B cell (primary cell): ENCODE results near the gene VWA8. TPM values are rescaled to one million over a fixed set of nuclear protein-coding genes. Genes with fewer than 3 reads are reported as not detected.

Experiments
- ATAC-seq: fragments of 200-7000 bp; cut with Tn5 transposase; one replicate; pipeline ENCODE4 v1.10.0; 2021; ENCODE audit warnings: low read depth, mild to moderate bottlenecking, moderate number of reproducible peaks, moderate library complexity
- CTCF ChIA-PET: fragments of 350-600 bp; sonication (Branson Sonifier 250); formaldehyde crosslinking; loops from one replicate; lab custom pipeline; 2021; ENCODE audit warnings: antibody characterized with exemption, inconsistent platforms; lab: Charles Lee
- POLR2A ChIA-PET: fragments of 350-600 bp; sonication (Branson Sonifier 250); formaldehyde crosslinking; loops from one replicate; lab custom pipeline; 2021; ENCODE audit warnings: antibody characterized with exemption; lab: Charles Lee
- DNase-seq: peaks from one replicate; pipeline ENCODE4 v3.0.0; 2013
- H2AFZ ChIP-seq: 2 replicates; pipeline ENCODE4 v1.6.1; 2012; ENCODE audit warnings: mild to moderate bottlenecking, low read depth, low read length; ENCODE audit not compliant: insufficient read depth, poor library complexity, severe bottlenecking
- H3K27ac ChIP-seq, 2 donors: 1 replicate in 1 of 2; 2 replicates in 1 of 2; pipeline ENCODE4 v1.5.1; 2012 to 2013; ENCODE audit warnings: low read length in 2 of 2, mild to moderate bottlenecking in 2 of 2, moderate library complexity in 1 of 2
- H3K27me3 ChIP-seq, 4 experiments: fragments of 200-600 bp in 1 of 4; sonication (generic) in 1 of 4; replicated peaks in 1 of 4; 1 replicate in 2 of 4; 2 replicates in 2 of 4; pipeline versions ENCODE4 v1.6.1 to v1.7.0; 2013 to 2016; ENCODE audit warnings: low read length in 3 of 4, mild to moderate bottlenecking in 2 of 4, mixed read lengths in 1 of 4, moderate library complexity in 1 of 4; ENCODE audit not compliant: insufficient read depth in 4 of 4, control insufficient read depth in 3 of 4; ENCODE audit errors: control extremely low read depth in 1 of 4
- H3K36me3 ChIP-seq, 2 experiments: replicated peaks in 1 of 2; 1 replicate in 1 of 2; 2 replicates in 1 of 2; pipeline versions ENCODE4 v1.6.1 to v1.7.1; 2013; ENCODE audit warnings: low read length in 1 of 2; ENCODE audit not compliant: insufficient read depth in 2 of 2, control insufficient read depth in 1 of 2; ENCODE audit errors: control extremely low read depth in 1 of 2, extremely low read depth in 1 of 2
- H3K4me1 ChIP-seq, 2 donors: fragments of 200-600 bp in 1 of 2; sonication (generic) in 1 of 2; 1 replicate in 1 of 2; 2 replicates in 1 of 2; pipeline versions ENCODE4 v1.5.1 to v1.6.1; 2013 to 2017; ENCODE audit warnings: low read length in 2 of 2; ENCODE audit not compliant: control insufficient read depth in 2 of 2, insufficient read depth in 2 of 2
- H3K4me2 ChIP-seq: replicated peaks from 2 replicates; pipeline ENCODE3; 2012; ENCODE audit warnings: mild to moderate bottlenecking, low read depth, low read length; ENCODE audit not compliant: poor library complexity, severe bottlenecking
- H3K4me3 ChIP-seq, 5 experiments: fragments of 200-600 bp in 1 of 5; sonication (generic) in 1 of 5; 1 replicate in 3 of 5; 2 replicates in 2 of 5; pipeline versions ENCODE4 v1.5.1 to v1.7.0; 2011 to 2016; ENCODE audit warnings: low read length in 4 of 5, mild to moderate bottlenecking in 4 of 5, low read depth in 2 of 5, control low read depth in 1 of 5, moderate library complexity in 1 of 5; ENCODE audit not compliant: insufficient read depth in 1 of 5; ENCODE audit errors: control extremely low read depth in 1 of 5, extremely low read depth in 1 of 5
- H3K79me2 ChIP-seq: fragments of 200-600 bp; sonication (generic); one replicate; pipeline ENCODE4 v1.6.0; 2016; ENCODE audit warnings: low read length; ENCODE audit not compliant: control insufficient read depth, insufficient read depth
- H3K9ac ChIP-seq: fragments of 200-600 bp; sonication (generic); 2 replicates; pipeline ENCODE4 v1.6.1; 2017; ENCODE audit warnings: mild to moderate bottlenecking, low read length, moderate library complexity
- H3K9me3 ChIP-seq, 3 donors: one replicate each; pipeline versions ENCODE4 v1.6.1 to v1.7.1; 2013; ENCODE audit warnings: low read length in 2 of 3; ENCODE audit not compliant: control insufficient read depth in 2 of 3, insufficient read depth in 1 of 3; ENCODE audit errors: control extremely low read depth in 1 of 3
- H4K20me1 ChIP-seq: 2 replicates; pipeline ENCODE4 v1.6.0; 2012; ENCODE audit warnings: mild to moderate bottlenecking, low read length; ENCODE audit not compliant: insufficient read depth, control insufficient read depth, poor library complexity, severe bottlenecking
- H3K27ac Mint-ChIP-seq: one replicate; pipeline ENCODE4 v1.8.0; 2021; ENCODE audit warnings: mixed read lengths
- H3K27me3 Mint-ChIP-seq: one replicate; pipeline ENCODE4 v1.8.0; 2021; ENCODE audit warnings: mixed read lengths
- H3K4me1 Mint-ChIP-seq: one replicate; pipeline ENCODE4 v1.8.0; 2021; ENCODE audit warnings: mixed read lengths
- H3K4me3 Mint-ChIP-seq: one replicate; pipeline ENCODE4 v1.8.0; 2021; ENCODE audit warnings: mixed read lengths
- H3K9me3 Mint-ChIP-seq: one replicate; pipeline ENCODE4 v1.8.0; 2022; ENCODE audit warnings: mixed read lengths; ENCODE audit not compliant: insufficient read depth
- CTCF ChIP-seq: fragments of 200-600 bp; IDR thresholded peaks from one replicate; pipeline ENCODE4 v1.8.0; 2022; ENCODE audit warnings: antibody characterized with exemption, mild to moderate bottlenecking
- EZH2 ChIP-seq: IDR thresholded peaks from 2 replicates; pipeline ENCODE4 v1.6.1; 2012; ENCODE audit warnings: borderline replicate concordance, low read depth, mild to moderate bottlenecking, moderate library complexity, low read length; ENCODE audit not compliant: insufficient read depth, poor library complexity, severe bottlenecking
- WGBS: methylation state at CpG from one replicate; pipeline ENCODE4 v1.1.5; 2013; ENCODE audit warnings: missing lambda C conversion rate; ENCODE audit not compliant: insufficient coverage; 5-methylcytosine and 5-hydroxymethylcytosine counted together
- intact Hi-C: fragments of 100-400 bp; cut with micrococcal nuclease; formaldehyde crosslinking; loops from one replicate; pipeline ENCODE4 v1.10.0; 2022
- polyA plus RNA-seq: library from polyadenylated mRNA; depleted of rRNA; stranded (reverse); fragments of >200 nt; gene quantifications from 2 replicates; pipeline ENCODE4 v1.2.3, GENCODE V29; 2012
- total RNA-seq, 2 donors: library from RNA; stranded (reverse); fragments of 120-200 nt in 1 of 2; gene quantifications; 1 replicate in 1 of 2; 2 replicates in 1 of 2; pipeline versions ENCODE4 v1.2.3 to v1.2.4, GENCODE V29; 2013 to 2022

Gene VWA8
- total and polyA plus RNA-seq, 2 donors (not counting 1 experiment from before 2014, with no cell fraction given), result 6.0 to 19.7 TPM

GRCh38 chr13:41673640-41674039, 287.3 kb downstream of the VWA8 start:
- no CpG with 5 or more reads among the region's 2 CpGs for WGBS
- no peak overlapping the region for H2AFZ ChIP-seq
- no peak overlapping the region for H3K4me3 ChIP-seq
- intact Hi-C loops, result no loop called here
- H3K4me1 ChIP-seq, result no peaks in the 10 kb centered on the region
- H3K27me3 ChIP-seq, result no peaks in the 10 kb centered on the region
- H3K36me3 ChIP-seq, result peaks cover 0 to 3% of the 10 kb centered on the region in 2 experiments
- H3K27ac ChIP-seq, result no peak overlapping the region
- no peak for TF ChIP-seq EZH2
- no peak for TF ChIP-seq CTCF
- H3K27me3 Mint-ChIP-seq, result no peaks in the 10 kb centered on the region
- H4K20me1 ChIP-seq, result no peaks in the 10 kb centered on the region
- no peaks in the 10 kb centered on the region for H3K79me2 ChIP-seq
- no peaks in the 10 kb centered on the region for H3K4me1 Mint-ChIP-seq
- H3K9me3 Mint-ChIP-seq, result no peaks in the 10 kb centered on the region
- DNase-seq (no peak), ATAC-seq (no peak)
- no peak overlapping the region for H3K9ac ChIP-seq
- H3K4me2 ChIP-seq, result no peak overlapping the region
- ChIA-PET POLR2A (no interaction called here), CTCF (no interaction called here)
- no peak overlapping the region for H3K4me3 Mint-ChIP-seq
- no peak overlapping the region for H3K27ac Mint-ChIP-seq
- H3K9me3 ChIP-seq, result no peaks in the 10 kb centered on the region

- H3K9me3 Mint-ChIP-seq, result no peaks in the 10 kb centered on the region
- DNase-seq (no peak), ATAC-seq (no peak)
- no peaks in the 10 kb centered on the region for H3K79me2 ChIP-seq
- H3K9ac ChIP-seq, result no peak overlapping the region
- intact Hi-C loops, result no loop called here
- H3K27ac Mint-ChIP-seq, result no peak overlapping the region
- peaks cover 8% of the 10 kb centered on the region for H3K27me3 Mint-ChIP-seq
- ChIA-PET CTCF (interaction anchor here (7.9 kb wide), 1 partner anchor 438 kb away, joined by 156 read pairs; no protein-coding TSS in a partner anchor), POLR2A (no interaction called here)
- H4K20me1 ChIP-seq, result no peaks in the 10 kb centered on the region
- H3K4me2 ChIP-seq, result no peak overlapping the region
- H3K4me1 ChIP-seq, result no peaks in the 10 kb centered on the region
- peaks cover 0 to 13% (median 0%) of the 10 kb centered on the region in 4 experiments for H3K27me3 ChIP-seq
- H3K27ac ChIP-seq, result no peak overlapping the region
- WGBS, result 100% methylated on average over 1 of the region's 8 CpGs
- H3K4me1 Mint-ChIP-seq, result no peaks in the 10 kb centered on the region
- peaks cover 0 to 3% of the 10 kb centered on the region in 2 experiments for H3K36me3 ChIP-seq
- no peak overlapping the region for H2AFZ ChIP-seq
- H3K4me3 Mint-ChIP-seq, result no peak overlapping the region
- TF ChIP-seq CTCF (no peak), EZH2 (no peak)
- no peaks in the 10 kb centered on the region for H3K9me3 ChIP-seq
- H3K4me3 ChIP-seq, result no peak overlapping the region
These were observed 290.0 kb downstream of the VWA8 start for GRCh38 chr13:41670873-41671443.
